Stimulated activated CD8-positive, alpha-beta memory T cell treated with anti-CD3 and anti-CD28 coated beads, Interleukin-7, amount 100 ng/mL, for 1 hour (primary cell): ENCODE data around the gene DDR1.
"Not testable (repeated sequence)": the region's sequence is repeated elsewhere in the genome, so short reads cannot be mapped to it uniquely, and the experiment has no call there.

Source experiments
- DNase-seq, 2 donors: peaks; one replicate each; pipeline ENCODE4 v3.0.0-alpha.2; 2020; ENCODE audit warnings: low read depth in 2 of 2

The DDR1 gene

GRCh38 chr6:30883685-30884520 lies at the start of gene DDR1:
TSS of gene DDR1 (plus strand) at chr6:30884519. CDS start at chr6:30888730, 4,211 bp downstream.
- DNase-seq, result peak in 1 of 2 donors; percentile 14

DNA sequence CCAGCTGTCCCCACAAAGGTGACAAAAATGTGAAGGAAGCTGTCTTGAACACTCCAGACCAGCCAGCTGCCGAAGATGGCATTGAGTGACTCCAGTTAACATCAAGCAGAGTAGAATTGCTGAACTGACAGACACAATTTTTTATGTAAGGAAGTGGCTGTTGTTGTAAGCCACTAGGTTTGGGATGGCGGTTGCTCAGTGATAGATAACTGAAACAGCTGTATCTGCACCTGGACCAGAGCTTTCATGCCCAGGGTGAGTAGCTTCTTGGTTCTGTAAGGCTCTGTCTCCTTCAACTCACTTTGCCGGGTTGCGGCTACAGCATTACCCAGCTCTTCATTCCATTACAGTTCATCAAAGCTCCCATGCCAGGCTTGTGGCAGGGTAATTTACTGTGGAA lies 49.7 kb upstream of the DDR1 start:
- DNase-seq, result no peak

- DNase-seq, result no peak
These were observed 48.7 kb upstream of the DDR1 start for GRCh38 chr6:30835576-30835975.

- DNase-seq, result no peak
These were observed 47.9 kb upstream of the DDR1 start for GRCh38 chr6:30836431-30836866.

DNA sequence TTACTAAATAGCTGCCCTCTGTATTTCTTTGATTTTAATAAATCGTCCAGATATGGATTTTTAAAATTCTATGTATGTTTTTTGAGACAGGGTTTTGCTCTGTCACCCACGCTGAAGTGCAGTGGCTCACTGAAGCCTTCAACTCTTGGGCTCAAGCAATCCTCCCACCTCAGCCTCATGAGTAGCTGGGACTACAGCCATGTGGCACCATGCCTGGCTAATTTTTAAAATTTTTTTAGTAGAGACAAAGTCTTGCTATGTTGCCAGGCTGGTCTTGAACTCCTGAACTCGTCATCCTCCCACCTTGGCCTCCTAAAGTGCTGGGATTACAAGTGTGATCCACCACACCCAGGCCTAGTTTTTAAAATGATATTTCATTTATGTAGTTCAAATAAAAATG lies 47.4 kb upstream of the DDR1 start:
- no peak for DNase-seq

DNA sequence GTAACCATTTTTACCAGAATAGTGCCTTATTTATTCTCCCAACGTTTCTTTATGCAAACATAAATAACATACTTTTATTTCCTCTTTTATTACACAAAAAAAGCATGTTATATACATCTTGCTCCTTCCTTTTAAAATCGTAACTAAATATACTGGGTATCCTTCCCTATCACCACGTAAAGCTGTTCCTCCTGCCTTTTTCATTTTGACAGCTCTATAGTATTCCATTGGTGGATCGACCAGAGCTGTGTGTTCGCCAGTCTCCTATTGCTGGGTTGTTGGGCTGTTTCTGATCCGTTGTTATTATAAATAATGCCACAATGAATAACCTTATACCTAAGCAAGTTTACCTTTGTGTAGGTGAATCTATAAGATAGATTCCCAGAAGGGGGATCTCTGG lies 46.9 kb upstream of the DDR1 start:
- DNase-seq, result no peak

DNA sequence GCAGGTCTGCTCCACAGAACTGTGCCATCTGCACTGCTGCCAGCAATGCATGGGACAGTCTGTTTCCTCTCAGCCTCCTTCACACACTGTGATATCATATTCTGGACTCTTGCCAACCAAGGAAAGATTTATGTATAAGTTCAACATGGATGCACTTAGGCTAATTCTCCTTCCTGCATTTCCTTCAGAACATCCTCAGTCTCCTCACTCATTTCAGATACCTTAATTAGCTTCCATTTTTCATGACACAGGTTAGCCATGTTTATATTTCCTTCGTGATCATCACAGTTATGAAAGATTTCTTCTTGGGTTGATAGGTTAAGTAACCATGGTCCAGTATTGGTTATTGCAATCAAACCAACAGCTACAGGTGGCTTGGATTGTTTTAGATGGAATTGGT lies 46.4 kb upstream of the DDR1 start:
- no peak for DNase-seq

GRCh38 chr6:30839671-30840070 lies 44.6 kb upstream of the DDR1 start:
- no peak for DNase-seq

- no peak for DNase-seq
These were observed 44.0 kb upstream of the DDR1 start for GRCh38 chr6:30840084-30840934.

- no peak for DNase-seq
These were observed 43.2 kb upstream of the DDR1 start for GRCh38 chr6:30840935-30841643.

DNA sequence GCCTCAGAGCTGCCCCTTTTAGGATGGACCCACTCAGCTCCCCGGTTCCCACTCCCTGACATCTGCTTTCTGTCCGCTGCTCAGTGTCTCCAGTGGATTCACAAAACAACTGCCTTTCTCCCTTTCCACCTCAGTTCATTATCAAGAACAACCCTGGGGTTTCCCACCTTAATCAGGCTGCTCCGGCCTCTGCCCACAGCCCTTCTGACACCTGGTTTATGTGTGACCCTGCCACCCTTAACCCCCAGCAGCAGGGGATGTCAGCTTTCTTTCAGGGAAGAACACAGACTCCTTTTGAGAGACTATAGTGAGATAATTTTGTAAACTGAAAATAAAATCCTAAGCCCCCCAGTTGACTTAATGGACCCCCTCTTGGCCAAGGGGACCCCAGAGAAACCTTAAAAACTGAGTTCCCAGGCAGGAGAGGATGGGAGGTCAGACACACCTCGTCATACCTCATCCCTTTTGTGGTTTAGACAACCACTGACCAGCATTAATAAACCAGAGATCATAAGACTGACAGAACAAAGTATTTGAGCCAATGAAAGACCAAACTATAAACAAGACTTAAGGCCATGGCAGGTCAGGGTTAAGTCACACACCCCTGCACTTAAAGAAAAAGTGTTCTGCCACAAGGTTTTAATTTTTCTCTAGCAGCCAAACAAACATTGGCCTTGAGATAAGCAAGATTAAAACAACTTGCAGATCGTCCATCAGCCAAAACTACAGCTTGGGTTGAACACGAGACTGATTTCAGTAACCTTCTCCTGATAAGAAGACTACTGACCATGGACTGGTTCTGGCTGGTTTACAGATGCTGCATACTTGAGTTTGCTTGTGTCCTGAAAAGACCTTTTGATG lies 42.4 kb upstream of the DDR1 start:
- no peak for DNase-seq

- DNase-seq, result no peak
These were observed 41.3 kb upstream of the DDR1 start for GRCh38 chr6:30842754-30843610.

GRCh38 chr6:30843611-30843998 lies 40.7 kb upstream of the DDR1 start:
- DNase-seq, result no peak

DNA sequence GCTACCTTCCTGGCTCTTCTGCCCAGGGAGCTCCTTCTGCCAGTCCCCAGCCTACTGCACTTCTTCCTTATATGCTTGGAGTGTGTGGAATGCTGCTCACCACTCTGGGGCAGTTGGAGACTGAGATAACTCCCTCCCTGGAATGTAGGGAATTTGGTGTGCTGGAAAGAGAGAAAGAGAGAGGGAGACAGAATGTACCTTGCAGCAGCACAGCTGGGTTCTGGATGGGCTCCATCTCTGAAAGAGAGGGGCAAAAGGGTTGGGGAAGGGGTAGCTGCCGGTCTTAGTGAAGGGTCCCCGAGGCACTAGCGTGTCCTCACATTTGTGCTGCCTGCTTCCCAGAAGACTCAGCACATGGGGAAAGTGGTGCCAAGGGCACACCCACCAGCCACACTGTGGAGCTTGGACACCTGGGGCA lies 40.2 kb upstream of the DDR1 start:
- no peak for DNase-seq

DNA sequence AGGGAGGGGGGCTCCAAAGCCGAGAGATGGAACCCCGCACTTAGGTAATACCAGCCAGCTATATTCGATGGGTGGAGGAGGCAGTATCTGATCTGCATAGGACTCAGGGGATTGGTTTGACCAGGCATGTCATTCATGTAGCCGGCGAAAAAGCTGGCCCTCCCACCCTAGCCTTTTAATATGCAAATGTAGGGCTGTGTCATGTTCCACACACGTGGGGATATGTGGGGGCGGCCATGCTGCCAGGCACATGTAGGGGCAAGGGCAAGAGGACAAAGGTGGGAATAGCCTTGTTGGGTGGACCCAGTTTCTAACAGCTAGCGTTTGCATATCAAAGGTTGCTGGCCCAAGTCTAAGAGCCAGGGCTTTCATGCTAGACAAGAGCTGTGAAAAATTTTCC lies 39.1 kb upstream of the DDR1 start:
- no peak for DNase-seq

DNA sequence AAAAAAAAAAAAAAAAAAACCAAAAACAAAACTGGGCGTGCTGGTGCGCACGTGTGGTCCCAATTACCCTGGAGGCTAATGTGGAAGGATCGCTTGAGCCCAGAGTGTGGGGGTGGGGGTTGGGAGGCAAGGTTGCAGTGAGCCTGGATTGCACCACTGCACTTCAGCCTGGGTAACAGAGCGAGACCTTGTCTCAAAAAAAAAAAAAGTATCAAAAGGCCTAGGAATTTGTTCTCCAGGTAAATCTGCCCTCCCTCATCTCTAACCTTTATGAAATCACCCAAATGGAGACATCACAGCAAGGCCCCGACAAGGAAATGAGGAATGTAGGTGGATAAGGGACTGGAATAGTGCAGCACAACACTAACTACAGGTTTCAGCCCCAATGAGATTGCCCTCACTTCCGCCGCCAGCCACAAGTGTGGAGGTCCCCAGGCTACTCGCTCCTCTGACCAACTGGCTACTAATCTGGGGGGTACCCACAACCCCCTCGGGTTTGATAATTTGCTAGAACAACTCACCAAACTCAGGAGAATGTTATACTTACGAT lies 36.8 kb upstream of the DDR1 start:
- DNase-seq, result no peak

- no peak for DNase-seq
These were observed 36.3 kb upstream of the DDR1 start for GRCh38 chr6:30847971-30848436.

DNA sequence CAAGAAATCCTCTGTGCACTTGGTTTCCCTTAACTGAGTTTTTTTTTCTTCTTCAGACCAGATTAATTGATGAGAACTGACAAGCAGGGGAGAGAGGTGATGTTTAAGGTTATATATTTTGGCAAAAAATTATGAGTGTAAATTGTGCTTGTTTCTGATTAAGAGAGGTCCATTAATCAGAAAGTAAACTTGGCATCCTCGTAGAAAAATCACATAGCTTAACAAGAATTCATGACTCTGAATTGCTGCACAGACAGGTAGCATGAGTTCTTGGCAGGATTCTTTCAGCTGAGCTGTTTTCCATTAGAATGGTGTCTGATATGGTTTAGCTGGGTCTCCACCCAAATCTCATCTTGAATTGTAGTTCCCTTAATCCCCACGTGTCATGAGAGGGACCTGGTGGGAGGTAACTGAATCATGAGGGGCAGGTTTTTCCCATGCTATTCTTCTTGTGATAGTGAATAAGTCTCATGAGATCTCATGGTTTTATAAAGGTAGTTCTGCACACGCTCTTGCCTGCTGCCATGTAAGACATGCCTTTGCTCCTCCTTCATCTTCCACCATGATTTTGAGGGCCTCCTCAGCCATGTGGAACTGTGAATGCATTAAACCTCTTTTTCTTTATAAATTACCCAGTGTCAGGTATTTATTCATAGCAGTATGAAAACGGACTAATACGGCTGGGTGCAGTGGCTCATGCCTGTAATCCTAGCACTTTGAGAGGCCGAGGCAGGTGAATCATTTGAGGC lies 34.2 kb upstream of the DDR1 start:
- no peak for DNase-seq

GRCh38 chr6:30852459-30852858 lies 31.9 kb upstream of the DDR1 start:
- DNase-seq, result not testable (repeated sequence)
